ENCODE measurements around the gene SPOCK1.

SPOCK1 gene

DNA sequence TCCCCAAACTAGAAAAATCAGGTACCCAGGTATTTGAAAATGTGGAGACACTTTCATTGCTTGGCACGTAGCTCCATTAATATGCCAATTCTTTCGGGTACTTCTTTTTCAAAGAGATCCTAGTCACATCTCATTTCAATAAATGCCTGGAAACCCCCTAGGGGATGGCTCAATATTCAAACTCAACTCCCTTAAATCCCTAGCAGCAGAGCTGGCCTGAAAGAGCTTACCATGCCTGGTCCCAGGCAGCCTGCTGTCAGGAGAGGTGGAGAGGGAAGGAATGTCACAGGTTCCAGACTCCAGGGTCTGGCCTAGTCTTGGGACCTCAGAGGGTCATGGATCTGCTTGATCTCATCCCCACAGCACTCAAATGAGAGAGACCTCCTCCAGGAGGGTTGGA, 187.1 kb downstream of the SPOCK1 start:
- Histone ChIP-seq H3K4me3 (ENCODE audit: low read depth in 1 of 2, low read length in 1 of 2) (no peak overlapping the region), H3K36me3 (no peaks in the 10 kb centered on the region), H3K9me3 (no peaks in the 10 kb centered on the region), H3K4me1 (ENCODE audit: control insufficient read depth in 1 of 2, insufficient read depth in 1 of 2, low read depth in 1 of 2, low read length in 1 of 2) (no peaks in the 10 kb centered on the region), H3K27me3 (peaks cover 10% of the 10 kb centered on the region), H3K27ac (no peak overlapping the region)
- TF ChIP-seq CTCF (IDR thresholded peaks at IDR 0.05), result no peak

DNA sequence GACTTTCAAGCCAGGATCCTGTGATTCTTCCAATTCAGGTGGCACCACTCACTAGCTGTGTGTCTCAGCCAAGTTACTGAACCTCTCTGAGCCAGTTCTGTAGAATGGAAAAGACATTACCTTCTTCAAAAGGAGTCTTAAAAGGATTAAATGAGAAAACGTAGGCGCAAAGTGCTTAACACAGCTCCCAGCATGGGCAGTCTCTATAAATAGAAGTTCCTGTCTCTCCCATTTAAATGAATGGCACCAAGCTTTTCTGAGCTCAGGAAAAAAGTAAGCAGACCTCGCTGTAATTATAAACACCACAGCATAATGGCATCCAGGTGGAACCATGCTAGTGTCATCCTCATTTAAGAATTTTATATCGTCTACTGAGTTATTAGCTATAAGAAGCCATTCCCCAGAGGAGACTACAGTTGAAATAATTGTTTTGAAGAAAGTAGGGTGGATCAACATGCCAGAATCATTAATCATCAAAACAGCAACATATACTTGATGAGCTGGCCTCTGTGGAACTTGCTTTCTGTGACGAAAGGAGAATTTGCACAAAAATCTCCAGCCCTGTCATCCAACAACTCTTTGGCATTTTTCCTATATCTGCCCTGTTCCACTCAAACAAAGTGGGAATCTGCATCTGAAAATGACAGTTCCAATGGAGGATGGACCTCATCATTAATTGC, 188.9 kb downstream of the SPOCK1 start:
- Histone ChIP-seq H3K27me3 (peaks cover 3% of the 10 kb centered on the region), H3K4me1 (ENCODE audit: control insufficient read depth in 1 of 2, insufficient read depth in 1 of 2, low read depth in 1 of 2, low read length in 1 of 2) (no peaks in the 10 kb centered on the region), H3K9me3 (no peaks in the 10 kb centered on the region), H3K36me3 (no peaks in the 10 kb centered on the region), H3K27ac (no peak overlapping the region), H3K4me3 (ENCODE audit: low read depth in 1 of 2, low read length in 1 of 2) (no peak overlapping the region)
- no peak for TF ChIP-seq CTCF (IDR thresholded peaks at IDR 0.05)

DNA sequence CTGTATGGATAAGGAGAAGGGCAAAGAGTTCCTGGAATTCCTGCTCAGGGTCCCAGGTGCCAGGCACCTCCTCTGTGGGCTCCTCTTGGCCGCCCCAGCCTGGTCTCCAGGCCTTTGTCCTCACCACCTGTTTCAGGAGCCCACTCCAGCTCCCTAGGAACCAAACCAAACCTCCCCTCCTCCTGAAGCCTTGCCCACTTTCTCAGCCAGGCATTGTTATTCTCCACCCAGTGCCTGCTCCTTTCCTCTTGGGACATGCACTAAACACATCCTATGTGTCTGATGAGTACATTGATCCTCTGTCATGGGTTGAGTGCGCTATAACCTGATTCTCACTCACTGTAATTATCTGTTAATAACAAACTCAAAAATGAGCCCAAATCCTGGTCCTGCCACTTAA, 189.8 kb downstream of the SPOCK1 start:
- Histone ChIP-seq H3K9me3 (no peaks in the 10 kb centered on the region), H3K27ac (no peak overlapping the region), H3K27me3 (no peaks in the 10 kb centered on the region), H3K4me1 (ENCODE audit: control insufficient read depth in 1 of 2, insufficient read depth in 1 of 2, low read depth in 1 of 2, low read length in 1 of 2) (no peaks in the 10 kb centered on the region), H3K36me3 (no peaks in the 10 kb centered on the region), H3K4me3 (ENCODE audit: low read depth in 1 of 2, low read length in 1 of 2) (no peak overlapping the region)
- no peak for TF ChIP-seq CTCF (IDR thresholded peaks at IDR 0.05)

DNA sequence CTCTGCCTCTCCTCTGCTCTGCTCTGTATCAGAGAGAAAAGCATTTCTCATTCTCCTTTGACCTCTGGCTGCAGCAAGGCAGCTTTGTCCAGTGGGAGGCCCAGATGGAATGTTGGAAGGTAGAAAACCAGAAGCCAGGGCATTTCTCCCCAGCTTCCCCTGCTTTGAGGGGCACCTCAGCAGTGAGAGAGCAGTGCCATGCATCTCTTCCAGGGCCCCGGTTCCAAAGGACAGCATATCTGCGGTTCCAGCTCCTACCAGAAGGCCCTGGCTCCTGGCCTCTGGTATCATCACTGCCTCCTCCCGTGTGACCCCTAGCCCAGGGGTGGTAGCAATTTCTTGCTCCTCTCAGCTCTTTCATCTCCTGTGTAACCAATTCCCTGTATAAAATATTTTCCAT, 190.8 kb downstream of the SPOCK1 start:
- TF ChIP-seq CTCF (IDR thresholded peaks at IDR 0.05), result no peak
- Histone ChIP-seq H3K27me3 (no peaks in the 10 kb centered on the region), H3K9me3 (no peaks in the 10 kb centered on the region), H3K36me3 (no peaks in the 10 kb centered on the region), H3K4me3 (ENCODE audit: low read depth in 1 of 2, low read length in 1 of 2) (no peak overlapping the region), H3K4me1 (ENCODE audit: control insufficient read depth in 1 of 2, insufficient read depth in 1 of 2, low read depth in 1 of 2, low read length in 1 of 2) (no peaks in the 10 kb centered on the region), H3K27ac (no peak overlapping the region)

- Histone ChIP-seq H3K27ac (no peak overlapping the region), H3K9me3 (no peaks in the 10 kb centered on the region), H3K27me3 (no peaks in the 10 kb centered on the region), H3K36me3 (no peaks in the 10 kb centered on the region), H3K4me1 (ENCODE audit: control insufficient read depth in 1 of 2, insufficient read depth in 1 of 2, low read depth in 1 of 2, low read length in 1 of 2) (no peaks in the 10 kb centered on the region), H3K4me3 (ENCODE audit: low read depth in 1 of 2, low read length in 1 of 2) (no peak overlapping the region)
- no peak for TF ChIP-seq CTCF (IDR thresholded peaks at IDR 0.05)
Measured at GRCh38 chr5:137306903-137307302, 192.2 kb downstream of the SPOCK1 start.
